GM20431 (cell line): ENCODE data around the gene UBL4B.

Source experiments
- in situ Hi-C: fragments of 300-500 bp; cut with MseI, MboI; formaldehyde crosslinking; loops from one replicate; pipeline ENCODE4 v1.15.0; 2020; ENCODE audit warnings: low sequenced_read_pairs; ENCODE audit not compliant: unreplicated experiment

The UBL4B gene

GRCh38 chr1:110112656-110113055, 413 bp downstream of the UBL4B start:
- in situ Hi-C loops = no loop called here

- in situ Hi-C loops = no loop called here
Observed at GRCh38 chr1:110113551-110113950, 1.3 kb downstream of the UBL4B start.

GRCh38 chr1:110114173-110114572, 1.9 kb downstream of the UBL4B start:
- in situ Hi-C loops = no loop called here

- in situ Hi-C loops = no loop called here
Observed at GRCh38 chr1:110114784-110115183, 2.5 kb downstream of the UBL4B start.

- in situ Hi-C loops = no loop called here
Observed at GRCh38 chr1:110118636-110119396, 6.6 kb downstream of the UBL4B start.

- in situ Hi-C loops = no loop called here
Observed at GRCh38 chr1:110119843-110120242, 7.6 kb downstream of the UBL4B start.

- in situ Hi-C loops = no loop called here
Observed at GRCh38 chr1:110120960-110121561, 8.8 kb downstream of the UBL4B start.

GRCh38 chr1:110123224-110123623, 11.0 kb downstream of the UBL4B start:
- in situ Hi-C loops = no loop called here

GRCh38 chr1:110125810-110126209, 13.6 kb downstream of the UBL4B start:
- in situ Hi-C loops = no loop called here

GRCh38 chr1:110130113-110130591, 17.9 kb downstream of the UBL4B start:
- in situ Hi-C loops = no loop called here

- in situ Hi-C loops = no loop called here
Observed at GRCh38 chr1:110130989-110131388, 18.7 kb downstream of the UBL4B start.

GRCh38 chr1:110132682-110133081, 20.4 kb downstream of the UBL4B start:
- in situ Hi-C loops = no loop called here

GRCh38 chr1:110133436-110133835, 21.2 kb downstream of the UBL4B start:
- in situ Hi-C loops = no loop called here

- in situ Hi-C loops = no loop called here
Observed at GRCh38 chr1:110134050-110134595, 21.9 kb downstream of the UBL4B start.

- in situ Hi-C loops = no loop called here
Observed at GRCh38 chr1:110135246-110135645, 23.0 kb downstream of the UBL4B start.

GRCh38 chr1:110135666-110136065, 23.4 kb downstream of the UBL4B start:
- in situ Hi-C loops = no loop called here

GRCh38 chr1:110136911-110137310, 24.7 kb downstream of the UBL4B start:
- in situ Hi-C loops = no loop called here

- in situ Hi-C loops = no loop called here
Observed at GRCh38 chr1:110138956-110139355, 26.7 kb downstream of the UBL4B start.

GRCh38 chr1:110144366-110144765, 32.1 kb downstream of the UBL4B start:
- in situ Hi-C loops = no loop called here

- in situ Hi-C loops = no loop called here
Observed at GRCh38 chr1:110148961-110149360, 36.7 kb downstream of the UBL4B start.
